HG02840 (cell line): ENCODE results near the gene SLC30A7.
"Not testable (repeated sequence)": the region's sequence is repeated elsewhere in the genome, so short reads cannot be mapped to it uniquely, and the experiment has no call there.

Source experiments
- ATAC-seq: cut with Tn5 transposase; IDR thresholded peaks from one replicate; pipeline ENCODE4 v1.9.1; 2021; ENCODE audit warnings: mild to moderate bottlenecking, moderate library complexity, moderate number of reproducible peaks; ENCODE audit not compliant: unreplicated experiment, low FRiP score

Gene SLC30A7

DNA sequence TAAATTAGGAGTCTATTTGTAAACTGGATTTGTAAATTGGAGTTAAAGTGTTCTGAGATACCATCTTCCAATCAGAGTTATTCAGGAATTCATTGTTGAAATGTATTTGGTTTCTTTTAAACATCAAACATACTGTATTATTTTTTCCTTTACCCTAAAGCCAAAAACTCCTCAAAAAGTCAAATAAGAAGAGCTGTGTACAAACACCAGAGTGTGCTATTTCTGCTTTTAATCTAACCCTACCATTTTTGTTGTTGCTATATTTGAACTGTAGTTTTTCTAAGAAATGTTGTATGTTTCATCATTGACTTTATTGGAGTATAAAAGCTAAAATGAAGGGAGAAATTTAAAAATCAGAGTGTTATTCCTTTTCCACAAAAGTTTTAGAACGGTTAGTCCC, 35.8 kb downstream of the SLC30A7 start:
- no peak for ATAC-seq

DNA sequence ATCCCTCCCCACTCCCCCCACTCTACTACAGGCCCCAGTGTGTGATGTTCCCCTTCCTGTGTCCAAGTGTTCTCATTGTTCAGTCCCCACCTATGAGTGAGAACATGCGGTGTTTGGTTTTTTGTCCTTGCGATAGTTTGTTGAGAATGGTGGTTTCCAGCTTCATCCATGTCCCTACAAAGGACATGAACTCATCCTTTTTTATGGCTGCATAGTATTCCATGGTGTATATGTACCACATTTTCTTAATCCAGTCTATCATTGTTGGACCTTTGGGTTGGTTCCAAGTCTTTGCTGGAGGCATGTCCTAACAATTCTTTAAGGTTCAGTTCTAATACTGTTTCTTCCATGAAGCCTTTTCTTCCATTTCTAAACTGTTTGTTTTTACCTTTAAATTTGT, 37.7 kb downstream of the SLC30A7 start:
- not testable (repeated sequence) for ATAC-seq

DNA sequence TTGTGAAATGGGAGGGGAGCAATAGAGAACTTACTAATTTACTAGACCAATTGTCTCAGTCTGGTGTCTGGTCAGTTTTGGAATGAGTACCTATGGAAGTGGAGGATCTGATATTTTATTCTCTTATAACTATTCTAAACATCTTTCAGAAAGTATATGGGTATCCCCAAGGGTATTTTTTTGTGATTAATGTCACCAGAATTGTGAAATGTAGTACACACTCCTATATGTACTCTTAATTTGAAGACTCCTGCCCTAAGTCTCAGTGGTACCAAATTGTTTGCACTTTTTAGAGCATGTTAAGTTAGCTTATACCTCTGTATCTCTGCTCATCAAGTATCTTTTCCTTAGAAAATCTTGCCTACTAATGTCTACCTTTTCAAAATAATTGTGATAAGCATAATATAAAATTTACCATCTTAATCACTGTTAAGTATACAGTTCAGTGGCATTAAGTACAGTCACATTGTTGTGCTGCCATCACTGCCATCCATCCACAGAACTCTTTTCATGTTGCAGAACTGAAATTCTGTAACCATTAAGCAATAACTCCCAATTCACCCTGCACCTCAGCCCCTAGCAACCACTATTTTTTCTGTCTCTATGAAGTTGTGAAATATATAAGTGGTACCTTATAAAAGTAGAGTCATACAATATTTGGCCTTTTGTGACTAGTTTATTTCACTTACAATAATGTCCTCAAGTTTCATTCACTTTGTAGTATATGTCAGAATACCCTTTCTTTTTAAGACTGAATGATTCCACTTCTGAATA, 40.5 kb downstream of the SLC30A7 start:
- ATAC-seq = no peak

DNA sequence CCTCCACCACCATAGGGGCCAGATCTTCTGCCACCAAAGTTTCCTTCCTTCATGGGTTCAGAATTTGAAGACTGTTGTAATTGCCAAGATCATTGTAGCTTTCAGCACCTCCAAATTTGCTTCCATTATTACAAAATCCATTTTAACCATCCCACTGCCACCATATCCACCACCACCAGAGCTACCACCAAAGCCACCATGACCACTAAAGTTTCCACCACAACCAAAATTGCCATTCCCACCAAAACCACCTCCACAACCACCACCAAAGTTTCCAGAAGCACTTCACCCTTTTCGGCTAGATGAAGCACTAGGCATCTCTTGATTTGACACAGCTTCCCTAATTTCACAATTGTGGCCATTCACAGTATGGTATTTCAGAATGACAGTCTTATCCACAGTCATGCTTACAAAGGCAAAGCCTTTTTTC, 45.2 kb downstream of the SLC30A7 start:
- ATAC-seq = no peak

DNA sequence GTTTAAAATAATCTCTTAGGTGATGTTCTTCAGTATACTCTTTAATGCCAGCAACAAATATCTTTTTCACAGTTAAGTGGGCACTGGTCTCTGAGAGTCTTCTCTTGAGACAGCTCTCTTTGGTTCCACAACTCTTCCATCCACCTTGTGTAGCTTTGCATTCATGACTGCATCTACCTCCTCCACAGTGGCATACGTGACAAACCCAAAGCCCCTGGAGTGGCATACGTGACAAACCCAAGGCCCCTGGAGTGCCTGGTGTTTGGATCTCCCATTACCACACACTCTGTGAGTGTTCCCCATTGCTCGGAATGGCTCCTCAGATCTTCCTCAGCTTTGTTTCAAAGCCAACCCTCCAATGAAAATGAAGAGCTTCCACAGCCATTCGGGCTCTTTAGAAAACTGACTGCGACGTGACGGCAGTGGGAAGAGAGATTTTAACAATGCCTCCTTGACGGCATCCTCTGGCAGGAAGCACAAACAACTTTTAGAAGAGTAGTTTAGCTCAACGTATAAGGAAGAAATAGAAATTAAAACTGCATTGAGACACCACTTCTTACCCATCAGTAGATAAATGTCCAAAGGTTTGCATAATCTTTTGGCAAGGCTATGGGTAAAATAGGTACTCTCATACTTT, 45.8 kb downstream of the SLC30A7 start:
- no peak for ATAC-seq

DNA sequence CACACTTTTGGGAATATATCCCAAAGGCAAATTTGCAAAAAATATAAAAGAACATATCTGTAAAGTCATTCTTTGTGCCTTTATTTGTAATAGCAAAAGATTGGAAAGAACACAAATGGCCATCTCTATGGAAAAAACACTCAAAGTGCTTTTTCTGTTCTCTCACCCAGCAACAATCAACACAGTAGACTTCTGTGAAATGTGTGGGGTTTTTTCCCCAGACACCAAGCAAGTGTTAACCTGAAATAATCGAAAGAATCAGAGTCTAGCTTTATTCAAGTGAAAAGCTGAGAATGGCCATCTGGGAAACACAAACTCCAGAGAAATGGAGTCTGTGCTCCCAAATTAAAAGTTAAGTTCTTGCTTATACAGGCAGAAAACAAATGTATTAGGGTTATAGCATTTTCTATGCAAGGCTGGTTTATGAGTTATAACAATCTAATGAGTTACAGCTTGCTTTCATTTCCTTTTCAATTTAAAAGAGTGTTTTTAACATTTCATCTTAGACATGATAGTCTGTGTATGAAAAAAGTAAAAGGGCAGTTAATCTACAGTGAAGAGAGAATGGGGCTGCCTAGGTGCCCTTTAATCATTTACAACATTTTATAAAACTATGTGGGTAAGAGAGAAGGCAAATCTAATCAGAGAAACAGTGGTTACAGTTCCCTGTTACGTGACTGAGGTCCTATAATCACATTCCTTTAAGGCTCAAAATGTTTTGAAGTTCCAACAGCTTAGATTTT, 46.6 kb downstream of the SLC30A7 start:
- ATAC-seq = no peak

DNA sequence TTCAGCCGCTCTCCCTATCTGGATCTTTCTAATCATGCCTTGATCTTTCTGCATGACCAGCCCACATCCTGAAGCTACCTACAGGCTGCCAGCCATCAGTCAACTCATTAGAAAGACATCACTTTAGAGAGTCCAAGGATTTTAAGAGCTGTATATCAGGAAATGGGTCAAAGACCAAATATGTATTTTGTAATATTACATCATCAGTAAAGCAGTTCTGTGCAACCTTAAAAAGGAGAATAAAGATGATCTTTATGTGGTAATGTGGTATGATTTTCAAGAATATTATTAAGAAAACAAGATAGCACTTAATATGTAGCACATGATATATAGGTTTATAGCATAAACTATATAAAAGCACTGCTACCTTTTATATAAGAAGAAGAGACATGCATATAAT, 47.6 kb downstream of the SLC30A7 start:
- no peak for ATAC-seq

DNA sequence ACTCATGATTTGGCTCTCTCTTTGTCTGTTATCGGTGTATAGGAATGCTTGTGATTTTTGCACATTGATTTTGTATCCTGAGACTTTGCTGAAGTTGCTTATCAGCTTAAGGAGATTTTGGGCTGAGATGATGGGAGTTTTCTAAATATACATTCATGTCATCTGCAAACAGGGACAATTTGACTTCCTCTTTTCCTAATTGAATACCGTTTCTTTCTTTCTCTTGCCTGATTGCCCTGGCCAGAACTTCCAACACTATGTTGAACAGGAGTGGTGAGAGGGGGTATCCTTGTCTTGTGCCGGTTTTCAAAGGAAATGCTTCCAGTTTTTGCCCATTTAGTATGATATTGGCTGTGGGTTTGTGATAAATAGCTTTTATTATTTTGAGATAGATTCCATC, 50.2 kb downstream of the SLC30A7 start:
- ATAC-seq = not testable (repeated sequence)

DNA sequence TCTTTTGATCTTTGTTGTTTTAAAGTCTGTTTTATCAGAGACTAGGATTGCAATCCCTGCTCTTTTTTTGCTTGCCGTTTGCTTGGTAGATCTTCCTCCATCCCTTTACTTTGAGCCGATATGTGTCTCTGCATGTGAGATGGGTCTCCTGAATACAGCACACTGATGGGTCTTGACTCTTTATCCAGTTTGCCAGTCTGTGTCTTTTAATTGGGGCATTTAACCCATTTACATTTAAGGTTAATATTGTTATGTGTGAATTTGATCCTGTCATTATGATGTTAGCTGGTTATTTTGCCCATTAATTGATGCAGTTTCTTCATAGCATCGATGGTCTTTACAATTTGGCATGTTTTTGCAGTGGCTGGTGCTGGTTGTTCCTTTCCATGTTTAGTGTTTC, 51.9 kb downstream of the SLC30A7 start:
- ATAC-seq = not testable (repeated sequence)

DNA sequence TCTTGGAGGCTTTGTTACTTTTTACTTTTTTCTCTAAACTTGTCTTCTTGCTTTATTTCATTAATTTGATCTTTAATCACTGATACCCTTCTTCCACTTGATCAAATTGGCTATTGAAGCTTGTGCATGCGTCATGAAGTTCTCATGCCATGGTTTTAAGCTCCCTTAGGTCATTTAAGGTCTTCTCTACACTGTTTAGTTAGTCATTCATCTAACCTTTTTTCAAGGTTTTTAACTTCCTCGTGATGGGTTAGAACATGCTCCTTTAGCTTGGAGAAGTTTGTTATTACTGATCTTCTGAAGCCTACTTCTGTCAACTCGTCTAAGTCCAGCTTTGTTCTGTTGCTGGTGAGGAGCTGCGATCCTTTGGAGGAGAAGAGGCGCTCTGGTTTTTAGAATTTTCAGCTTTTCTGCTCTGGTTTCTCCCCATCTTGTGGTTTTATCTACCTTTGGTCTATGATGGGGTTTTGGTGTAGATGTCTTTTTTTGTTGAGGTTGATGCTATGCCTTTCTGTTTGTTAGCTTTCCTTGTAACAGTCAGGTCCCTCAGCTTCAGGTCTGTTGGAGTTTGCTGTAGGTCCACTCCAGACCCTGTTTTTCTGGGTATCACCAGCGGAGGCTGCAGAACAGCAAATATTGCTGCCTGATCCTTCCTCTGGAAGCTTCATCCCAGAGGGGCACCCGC, 53.0 kb downstream of the SLC30A7 start:
- ATAC-seq = not testable (repeated sequence)

DNA sequence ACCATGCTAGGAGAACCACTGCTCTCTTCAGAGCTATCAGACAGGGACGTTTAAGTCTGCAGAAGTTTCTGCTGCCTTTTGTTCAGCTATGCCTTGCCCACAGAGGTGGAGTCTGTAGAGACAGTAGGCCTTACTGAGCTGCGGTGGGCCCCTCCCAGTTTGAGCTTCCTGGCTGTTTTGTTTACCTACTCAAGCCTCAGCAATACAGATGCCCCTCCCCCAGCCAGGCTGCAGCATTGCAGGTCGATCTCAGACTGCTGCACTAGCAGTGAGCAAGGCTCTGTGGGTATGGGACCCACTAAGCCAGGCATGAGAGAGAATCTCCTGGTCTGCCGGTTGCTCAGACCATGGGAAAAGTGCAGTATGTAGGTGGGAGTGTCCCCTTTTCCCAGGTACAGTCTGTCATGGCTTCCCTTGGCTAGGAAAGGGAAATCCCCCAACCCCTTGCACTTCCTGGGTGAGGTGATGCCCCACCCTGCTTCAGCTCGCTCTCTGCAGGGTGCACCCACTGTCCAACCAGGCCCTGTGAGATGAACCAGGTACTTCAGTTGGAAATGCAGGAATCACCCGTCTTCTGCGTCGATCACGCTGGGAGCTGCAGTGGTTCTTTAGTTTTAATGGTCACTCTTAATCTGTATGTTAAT, 53.7 kb downstream of the SLC30A7 start:
- peak; percentile 94 for ATAC-seq

DNA sequence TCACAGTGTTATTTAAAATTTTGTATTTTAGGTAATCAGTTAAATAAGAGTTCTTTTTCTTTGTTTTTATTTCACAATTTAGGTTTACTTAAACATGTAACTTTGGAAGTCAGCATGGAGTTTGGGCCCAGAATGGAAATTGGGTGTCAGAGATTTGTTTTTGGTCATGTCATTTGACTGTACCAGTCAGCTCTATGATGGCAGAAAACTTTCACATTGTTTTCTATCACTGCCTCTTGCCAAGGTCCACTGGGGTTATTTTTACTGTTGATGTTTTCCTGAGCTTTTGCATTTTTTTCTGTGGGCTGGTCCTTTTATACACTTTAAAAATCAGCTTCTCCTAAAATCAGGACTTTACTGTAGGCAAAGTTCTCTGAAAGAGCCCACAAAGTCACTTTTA, 54.4 kb downstream of the SLC30A7 start:
- ATAC-seq = no peak

DNA sequence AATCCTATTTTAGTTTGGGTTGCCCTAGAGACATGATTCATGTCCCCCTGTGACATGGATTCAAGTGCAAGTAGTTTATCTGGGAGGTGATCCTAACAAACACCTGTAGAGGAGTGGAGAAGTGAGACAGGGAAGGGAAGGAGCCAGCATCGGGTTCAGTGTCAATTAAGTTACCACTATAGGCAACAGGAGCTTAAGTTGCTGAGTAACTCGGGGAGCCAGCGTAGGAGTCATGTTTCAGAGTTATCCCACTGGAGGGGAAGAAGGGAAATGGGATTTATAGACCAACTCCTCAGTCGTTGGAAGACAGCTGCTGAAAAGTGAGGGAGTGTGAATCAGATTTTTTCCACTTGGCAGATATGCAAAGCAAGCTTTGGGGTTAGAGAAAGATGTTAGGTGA, 54.9 kb downstream of the SLC30A7 start:
- ATAC-seq = no peak

DNA sequence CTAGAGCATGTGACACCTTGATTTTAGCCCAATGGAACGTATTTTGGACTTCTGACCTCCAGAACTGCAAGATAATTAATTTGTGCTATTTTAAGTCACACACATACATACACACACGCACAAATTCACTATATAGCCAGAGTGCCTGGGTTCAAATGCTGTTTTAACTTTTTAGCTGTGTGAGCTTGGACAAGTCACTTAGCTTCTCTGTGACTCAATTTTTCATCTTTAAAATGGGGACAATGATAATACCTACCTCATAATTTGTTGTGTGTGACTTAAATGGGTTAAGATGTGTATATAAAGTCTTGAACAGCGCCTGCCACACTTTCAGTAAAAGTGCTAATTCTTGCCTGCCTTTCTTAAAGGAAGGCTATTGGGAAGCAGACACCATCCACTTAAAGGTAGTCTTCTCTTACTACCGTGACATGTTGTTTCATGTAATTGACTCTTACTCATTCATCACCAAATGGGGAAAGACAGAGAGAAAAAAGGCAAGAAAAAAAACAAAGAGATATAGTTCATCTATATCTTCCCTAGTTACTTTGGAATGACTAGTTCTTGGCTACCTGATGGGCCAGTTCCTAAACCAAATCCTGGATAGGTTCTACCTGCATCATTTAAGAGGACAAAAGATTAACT, 56.3 kb downstream of the SLC30A7 start:
- no peak for ATAC-seq

DNA sequence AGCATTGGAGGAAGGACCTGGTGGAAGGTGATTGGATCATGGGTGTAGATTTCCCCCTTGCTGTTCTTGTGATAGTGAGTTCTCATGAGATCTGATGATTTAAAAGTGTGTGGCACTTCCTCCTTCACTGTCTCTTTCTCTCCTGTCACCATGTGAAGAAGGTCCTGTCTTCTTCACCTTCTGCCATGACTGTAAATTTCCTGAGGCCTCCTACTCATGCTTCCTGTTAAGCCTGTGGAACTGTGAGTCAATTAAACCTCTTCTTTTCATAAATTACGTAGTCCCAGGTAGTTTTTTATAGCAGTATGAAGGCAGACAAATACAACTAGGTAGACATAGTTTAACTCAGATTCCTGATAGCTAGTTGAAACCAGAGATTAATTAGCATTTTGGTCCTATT, 57.1 kb downstream of the SLC30A7 start:
- not testable (repeated sequence) for ATAC-seq

DNA sequence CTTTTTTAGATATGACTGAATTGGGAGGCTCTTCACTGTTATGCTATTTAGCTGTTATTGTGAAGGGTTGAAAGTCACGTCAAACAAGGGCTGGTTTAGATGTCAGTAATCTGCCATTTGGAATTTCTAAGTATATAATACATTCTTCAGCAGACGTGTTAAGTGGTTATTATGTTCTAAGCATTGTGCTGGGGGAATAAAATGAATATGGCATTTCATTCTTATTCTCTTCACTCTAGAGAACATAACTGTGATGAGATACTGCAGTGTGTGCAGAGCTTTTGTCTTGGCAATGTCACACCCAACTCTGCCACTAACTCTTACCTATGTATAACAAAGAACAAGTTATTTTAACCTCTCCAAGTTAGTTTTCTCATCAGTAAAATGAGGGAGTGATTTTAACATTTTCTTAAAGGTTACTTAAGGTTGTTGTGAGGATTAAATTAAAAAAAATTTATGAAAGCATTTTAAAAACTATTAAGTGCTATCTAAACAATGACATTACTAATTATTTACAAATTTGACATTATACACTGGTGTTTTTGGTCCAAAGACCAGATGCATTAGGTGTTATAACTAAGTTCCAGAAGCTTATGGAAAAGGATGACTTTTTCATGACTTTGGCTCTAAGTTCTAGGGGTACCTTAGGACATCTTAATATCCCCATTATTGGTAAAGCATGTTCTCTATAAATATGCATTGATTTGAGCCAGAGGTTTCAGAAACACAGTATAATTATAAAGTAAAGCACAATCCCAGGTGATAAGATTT, 58.3 kb downstream of the SLC30A7 start:
- no peak for ATAC-seq

DNA sequence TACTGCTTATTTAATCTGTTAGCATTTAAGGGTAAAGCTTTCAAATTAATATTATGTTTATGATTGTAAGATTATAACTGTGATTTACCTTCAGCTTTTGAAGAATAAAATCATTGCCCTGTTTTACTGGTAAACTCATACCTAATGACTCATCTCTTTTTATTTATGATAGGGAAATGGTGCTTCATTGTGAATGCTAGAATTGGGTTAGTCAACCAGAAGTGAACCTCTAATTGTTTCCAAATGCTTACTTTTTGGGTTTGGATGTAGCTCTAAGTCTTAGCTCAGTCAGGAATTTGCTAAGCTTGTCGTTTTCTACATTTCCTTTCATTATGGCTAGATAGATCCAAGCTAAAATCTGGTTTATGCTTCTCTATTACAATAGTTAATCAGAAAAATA, 59.4 kb downstream of the SLC30A7 start:
- no peak for ATAC-seq

DNA sequence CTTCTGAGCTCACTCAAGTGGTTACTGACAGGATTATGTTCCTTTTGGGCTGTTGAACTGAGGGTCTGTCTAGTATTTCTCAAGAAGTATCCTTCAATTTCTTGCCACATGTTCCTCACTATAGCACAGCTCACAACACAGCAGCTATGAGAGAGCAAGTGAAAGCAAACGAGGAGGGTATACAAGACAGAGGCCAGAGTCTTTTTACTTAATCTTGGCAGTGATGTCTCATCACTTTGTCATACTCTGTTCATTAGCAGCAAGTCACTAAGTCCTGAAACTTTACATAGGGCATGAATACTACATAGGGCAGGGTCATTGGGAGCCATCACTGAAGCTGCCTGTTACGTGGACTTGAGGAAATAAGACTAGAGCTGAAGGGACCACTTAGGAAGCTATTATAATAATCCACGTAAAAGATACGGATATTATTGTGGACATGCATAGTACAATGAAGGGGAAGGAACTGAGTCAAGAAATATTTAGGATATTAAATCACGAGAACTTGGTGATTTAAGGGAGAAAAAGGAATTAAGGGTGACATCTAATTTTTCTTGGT, 63.7 kb downstream of the SLC30A7 start:
- no peak for ATAC-seq

DNA sequence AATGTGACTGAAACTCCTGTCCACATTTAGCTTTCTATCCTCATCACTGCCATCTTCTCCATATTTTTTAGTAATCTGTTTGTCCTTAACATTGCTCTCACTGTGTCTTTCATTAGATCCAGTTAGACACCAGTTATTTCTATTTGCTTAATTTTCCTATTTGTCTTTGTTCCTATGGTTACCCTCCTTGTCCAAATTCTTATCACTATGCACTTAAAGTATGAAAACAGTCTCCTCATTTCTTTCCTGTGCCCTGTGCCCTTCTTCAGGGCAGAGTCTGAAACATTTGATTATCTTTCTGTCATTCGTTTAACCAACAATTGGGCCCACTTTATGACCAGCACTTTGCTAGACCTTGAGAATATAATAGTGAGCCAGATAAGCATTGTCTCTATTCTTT, 64.2 kb downstream of the SLC30A7 start:
- ATAC-seq = no peak
